ENCODE results near the gene CNTN4.

DNA sequence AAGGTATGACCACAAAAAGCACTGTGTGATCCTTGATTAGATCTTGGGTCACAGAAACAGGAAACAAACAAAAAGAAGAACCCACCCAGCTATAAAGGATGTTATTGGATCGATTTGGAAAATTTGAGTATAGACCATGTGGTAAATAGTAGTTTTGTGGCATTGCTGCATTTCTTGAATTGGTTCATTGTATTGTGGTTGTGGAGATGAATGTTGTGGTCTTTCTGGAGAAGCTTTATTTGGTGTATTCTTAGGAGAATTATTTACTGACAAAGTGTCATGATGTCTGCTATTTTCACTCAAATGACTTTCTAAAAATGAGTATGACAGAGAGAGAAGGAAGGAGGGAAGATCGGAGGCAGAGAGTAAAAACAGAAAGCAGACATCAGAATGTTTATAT lies 406.2 kb downstream of the CNTN4 start:
- no peak for TF ChIP-seq CTCF (IDR thresholded peaks at IDR 0.05)
- no peak for TF ChIP-seq POLR2A (IDR thresholded peaks at IDR 0.05)

All from right lobe of liver (tissue), 4 donors.